ENCODE results near the gene MED13L. TPM values are rescaled to one million over a fixed set of nuclear protein-coding genes. Genes with fewer than 3 reads are reported as not detected.

The MED13L gene
- total RNA-seq, 2 experiments from 2014 or later = 25.7 to 40.1 TPM

DNA sequence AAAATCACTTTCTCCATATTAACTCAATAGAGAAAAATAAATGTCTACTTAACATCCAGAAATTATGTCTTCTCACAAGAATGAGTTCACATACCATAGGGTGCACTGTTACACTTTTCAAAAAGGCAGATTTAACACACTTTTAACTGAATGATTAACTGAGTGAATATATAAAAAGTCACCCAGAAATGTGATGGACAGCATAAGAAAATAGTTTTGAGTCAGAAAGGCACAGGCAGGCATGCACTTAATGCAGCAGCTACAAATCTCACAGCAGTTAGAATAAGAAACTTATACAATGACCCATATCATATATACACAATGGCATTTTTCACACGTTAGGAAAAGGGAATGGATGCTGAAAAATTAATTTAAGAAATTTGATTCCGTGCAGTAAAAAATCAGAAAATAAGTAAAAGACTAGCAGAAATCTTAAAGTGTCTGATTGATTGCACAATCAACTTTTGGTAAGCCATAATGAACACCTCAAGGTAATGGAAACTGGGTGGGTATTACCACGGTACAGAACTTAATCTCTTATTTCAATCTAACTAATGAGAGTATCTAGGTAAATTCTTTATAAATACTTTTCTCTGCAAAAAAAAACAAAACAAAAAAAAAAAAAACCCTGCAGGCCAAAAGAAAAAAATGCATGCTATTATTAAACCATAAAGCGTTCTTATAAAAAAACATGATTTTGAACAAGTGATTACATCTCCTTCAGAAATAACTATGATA, 3.5 kb downstream of the MED13L start:
- Histone ChIP-seq H3K79me2 (ENCODE audit: insufficient read depth, low read depth, low read length) (peaks cover 54% of the 10 kb centered on the region; the same call in 1 of the 2 replicates), H2AFZ (ENCODE audit: low read length) (no peak overlapping the region), H3K4me3 (ENCODE audit: low read depth, low read length, poor library complexity, severe bottlenecking) (no peak overlapping the region), H3K36me3 (ENCODE audit: insufficient read depth, low read length) (no peaks in the 10 kb centered on the region), H3K4me2 (ENCODE audit: low read length) (peak overlapping the region; percentile 85; the same call in 1 of the 2 replicates), H3K4me1 (ENCODE audit: insufficient read depth, low read length, poor library complexity, severe bottlenecking) (peaks cover 15% of the 10 kb centered on the region), H4K20me1 (ENCODE audit: insufficient read depth, low read length) (peaks cover 11% of the 10 kb centered on the region), H3K27ac (ENCODE audit: low read depth, low read length, poor library complexity, severe bottlenecking) (no peak overlapping the region), H3K9me3 (ENCODE audit: low read length) (no peaks in the 10 kb centered on the region), H3K9me2 (ENCODE audit: insufficient read depth, low read length) (no peaks in the 10 kb centered on the region)
- BruUV-seq (replicated peaks) = no TSS peak
- intact Hi-C loops (cut with micrococcal nuclease; ENCODE audit: unreplicated experiment) = no loop called here
- POLR2A ChIA-PET = interaction anchor here (0.5 to 2.0 kb wide), 3 partner anchors 9 to 326 kb away, joined by 3 to 4 read pairs (median 4); no protein-coding TSS in a partner anchor
- CTCF ChIA-PET (ENCODE audit: unreplicated experiment) = no interaction called here
- no peak for DNase-seq (ENCODE audit: low spot score)
- TF ChIP-seq, protein P1, sequence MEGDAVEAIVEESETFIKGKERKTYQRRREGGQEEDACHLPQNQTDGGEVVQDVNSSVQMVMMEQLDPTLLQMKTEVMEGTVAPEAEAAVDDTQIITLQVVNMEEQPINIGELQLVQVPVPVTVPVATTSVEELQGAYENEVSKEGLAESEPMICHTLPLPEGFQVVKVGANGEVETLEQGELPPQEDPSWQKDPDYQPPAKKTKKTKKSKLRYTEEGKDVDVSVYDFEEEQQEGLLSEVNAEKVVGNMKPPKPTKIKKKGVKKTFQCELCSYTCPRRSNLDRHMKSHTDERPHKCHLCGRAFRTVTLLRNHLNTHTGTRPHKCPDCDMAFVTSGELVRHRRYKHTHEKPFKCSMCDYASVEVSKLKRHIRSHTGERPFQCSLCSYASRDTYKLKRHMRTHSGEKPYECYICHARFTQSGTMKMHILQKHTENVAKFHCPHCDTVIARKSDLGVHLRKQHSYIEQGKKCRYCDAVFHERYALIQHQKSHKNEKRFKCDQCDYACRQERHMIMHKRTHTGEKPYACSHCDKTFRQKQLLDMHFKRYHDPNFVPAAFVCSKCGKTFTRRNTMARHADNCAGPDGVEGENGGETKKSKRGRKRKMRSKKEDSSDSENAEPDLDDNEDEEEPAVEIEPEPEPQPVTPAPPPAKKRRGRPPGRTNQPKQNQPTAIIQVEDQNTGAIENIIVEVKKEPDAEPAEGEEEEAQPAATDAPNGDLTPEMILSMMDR (conservative IDR thresholded peaks at IDR 0.05; ENCODE audit: low read length) = no peak
- TF ChIP-seq EZH2phosphoT487 (IDR thresholded peaks at IDR 0.05; ENCODE audit: borderline replicate concordance, low read depth, low read length) = no peak

DNA sequence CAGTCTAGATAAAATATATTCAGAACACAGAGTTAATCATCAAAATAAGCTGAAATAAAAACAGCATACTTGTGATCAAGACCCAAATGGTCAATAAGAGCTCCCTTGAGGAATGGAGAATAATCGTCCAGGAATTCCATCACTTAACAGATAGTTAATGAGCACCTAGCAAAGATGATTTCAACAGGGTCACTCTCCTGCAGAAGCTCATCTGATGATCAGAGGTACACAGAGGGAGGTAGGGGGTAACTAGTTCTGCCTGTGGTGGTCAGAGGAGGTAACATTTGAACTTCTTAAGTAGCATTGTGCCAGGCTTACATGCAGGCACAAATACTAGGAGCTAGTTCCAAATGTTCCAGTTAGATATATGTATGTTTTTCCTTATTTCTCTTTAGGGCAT, 9.5 kb downstream of the MED13L start:
- intact Hi-C loops (cut with micrococcal nuclease; ENCODE audit: unreplicated experiment) = no loop called here

More for the DNA sequence above, 9.5 kb downstream of the MED13L start:
- Histone ChIP-seq H3K27ac (ENCODE audit: low read depth, low read length, poor library complexity, severe bottlenecking) (no peak overlapping the region), H2AFZ (ENCODE audit: low read length) (no peak overlapping the region), H3K36me3 (ENCODE audit: insufficient read depth, low read length) (no peaks in the 10 kb centered on the region), H3K4me2 (ENCODE audit: low read length) (no peak overlapping the region), H3K9me2 (ENCODE audit: insufficient read depth, low read length) (no peaks in the 10 kb centered on the region), H3K4me3 (ENCODE audit: low read depth, low read length, poor library complexity, severe bottlenecking) (no peak overlapping the region), H3K79me2 (ENCODE audit: insufficient read depth, low read depth, low read length) (peaks cover 68% of the 10 kb centered on the region; the same call in 1 of the 2 replicates), H3K4me1 (ENCODE audit: insufficient read depth, low read length, poor library complexity, severe bottlenecking) (no peaks in the 10 kb centered on the region), H3K9me3 (ENCODE audit: low read length) (no peaks in the 10 kb centered on the region), H4K20me1 (ENCODE audit: insufficient read depth, low read length) (peaks cover 57% of the 10 kb centered on the region)
- ChIA-PET POLR2A (interaction anchor here (0.5 to 1.4 kb wide), 4 partner anchors 8 to 728 kb away, joined by 3 to 15 read pairs (median 3); no protein-coding TSS in a partner anchor), CTCF (ENCODE audit: unreplicated experiment) (interaction anchor here (0.6 kb wide), 1 partner anchor 244 kb away, joined by 3 read pairs; no protein-coding TSS in a partner anchor)
- BruUV-seq (replicated peaks) = no TSS peak
- no peak for TF ChIP-seq EZH2phosphoT487 (IDR thresholded peaks at IDR 0.05; ENCODE audit: borderline replicate concordance, low read depth, low read length)
- TF ChIP-seq, protein P1 (conservative IDR thresholded peaks at IDR 0.05; ENCODE audit: low read length) = no peak
- DNase-seq (ENCODE audit: low spot score) = no peak

Measured in OCI-LY7 (cell line).